HG02943 (cell line): ENCODE results near the gene ISCU.
"Not testable (repeated sequence)": the region's sequence is repeated elsewhere in the genome, so short reads cannot be mapped to it uniquely, and the experiment has no call there.

Source experiments
- ATAC-seq: cut with Tn5 transposase; IDR thresholded peaks from one replicate; pipeline ENCODE4 v1.9.1; 2021; ENCODE audit warnings: mild to moderate bottlenecking, low read depth, moderate library complexity; ENCODE audit not compliant: unreplicated experiment

The ISCU gene

GRCh38 chr12:108586306-108586705 lies 23.9 kb downstream of the ISCU start:
- no peak for ATAC-seq

GRCh38 chr12:108587826-108588225 lies 25.4 kb downstream of the ISCU start:
- ATAC-seq: no peak

GRCh38 chr12:108589028-108589839 lies 26.8 kb downstream of the ISCU start:
- no peak for ATAC-seq

- no peak for ATAC-seq
Observed at GRCh38 chr12:108589840-108590229, 27.4 kb downstream of the ISCU start.

GRCh38 chr12:108590463-108590862 lies 28.1 kb downstream of the ISCU start:
- not testable (repeated sequence) for ATAC-seq

GRCh38 chr12:108591267-108591980 lies 29.0 kb downstream of the ISCU start:
- ATAC-seq: no peak

- no peak for ATAC-seq
Observed at GRCh38 chr12:108592033-108592909, 29.9 kb downstream of the ISCU start.

GRCh38 chr12:108594323-108594903 lies 32.0 kb downstream of the ISCU start:
- no peak for ATAC-seq

- no peak for ATAC-seq
Observed at GRCh38 chr12:108594960-108595710, 32.7 kb downstream of the ISCU start.

- ATAC-seq: no peak
Observed at GRCh38 chr12:108595711-108596647, 33.6 kb downstream of the ISCU start.

- ATAC-seq: no peak
Observed at GRCh38 chr12:108596854-108597558, 34.6 kb downstream of the ISCU start.

- ATAC-seq: no peak
Observed at GRCh38 chr12:108597559-108598471, 35.4 kb downstream of the ISCU start, which contains the start of gene TMEM119. TSS of gene TMEM119 (minus strand) at chr12:108598084. CDS start at chr12:108592383, 5,701 bp downstream.

GRCh38 chr12:108598553-108599250 lies 36.3 kb downstream of the ISCU start:
- ATAC-seq: no peak

GRCh38 chr12:108599541-108599940 lies 37.1 kb downstream of the ISCU start:
- no peak for ATAC-seq

- ATAC-seq: no peak
Observed at GRCh38 chr12:108599948-108600701, 37.7 kb downstream of the ISCU start.

- ATAC-seq: no peak
Observed at GRCh38 chr12:108600702-108601007, 38.3 kb downstream of the ISCU start.
